ENCODE measurements around the gene KIAA0319L.

DNA sequence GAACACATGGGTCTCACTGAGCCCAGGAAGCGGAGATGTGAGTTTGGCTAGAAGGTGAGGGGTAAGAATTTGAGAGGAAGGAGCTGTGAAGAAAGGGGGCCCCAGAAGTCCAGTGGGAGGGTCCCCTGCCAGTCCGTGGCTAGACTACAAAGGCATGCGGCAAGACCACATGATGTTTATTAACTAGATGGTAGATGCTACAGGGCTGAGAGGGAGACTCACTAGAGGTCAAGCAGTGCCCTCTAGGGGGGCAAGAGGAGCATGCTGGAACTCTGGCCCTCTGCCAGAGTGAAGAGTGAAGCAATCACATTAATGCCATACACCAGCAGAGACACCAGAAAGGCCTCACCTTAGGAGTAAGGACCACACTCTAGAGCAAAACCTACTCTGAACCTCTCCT lies 12.2 kb downstream of the KIAA0319L start:
- TF ChIP-seq EZH2 (IDR thresholded peaks at IDR 0.05; ENCODE audit: insufficient read depth, poor library complexity, severe bottlenecking) (no peak), EZH2phosphoT487 (IDR thresholded peaks at IDR 0.05; ENCODE audit: insufficient read depth, low read depth) (no peak)
